ENCODE data around the gene CHML. TPM values are rescaled to one million over a fixed set of nuclear protein-coding genes. Genes with fewer than 3 reads are reported as not detected.

Gene CHML
- total and polyA plus RNA-seq, 10 of the 15 experiments (the other 5 are each of a cell fraction or from before 2014, with no cell fraction given) = 2.0 to 15.5 (median 6.0) TPM

- TF ChIP-seq CTCF (IDR thresholded peaks at IDR 0.05 in 2 of 3, conservative IDR thresholded peaks at IDR 0.05 in 1 of 3; ENCODE audit: control insufficient read depth in 2 of 3, extremely low read depth in 1 of 3, insufficient read depth in 1 of 3, low read depth in 3 of 3, low read length in 3 of 3) (peak; percentile 59 to 67 (median 62); a peak in 5 of 6 replicates), SUPT20H (IDR thresholded peaks at IDR 0.05; ENCODE audit: borderline replicate concordance, control insufficient read depth, low read depth, low read length) (no peak), CHD2 (IDR thresholded peaks at IDR 0.05; ENCODE audit: borderline replicate concordance, low read depth, low read length) (no peak), IRF4 (IDR thresholded peaks at IDR 0.05; ENCODE audit: low read depth, low read length) (no peak), PKNOX1 (IDR thresholded peaks at IDR 0.05) (peak; percentile 72), SMC3 (IDR thresholded peaks at IDR 0.05; ENCODE audit: borderline replicate concordance, low read length) (peak; percentile 53; the same call in 1 of the 2 replicates), PBX3 (IDR thresholded peaks at IDR 0.05; ENCODE audit: insufficient replicate concordance, low read depth, low read length) (peak; percentile 21), PAX5 (IDR thresholded peaks at IDR 0.05; ENCODE audit: borderline replicate concordance, low read depth, low read length) (no peak)
Observed at GRCh38 chr1:241611063-241611462, 29.1 kb downstream of the CHML start (continued).

Data from GM12878 (cell line).